ENCODE measurements around the gene ECM2.

- TF ChIP-seq CTCF (IDR thresholded peaks at IDR 0.05; ENCODE audit: insufficient read depth, low read length, poor library complexity, severe bottlenecking) (no peak), EZH2phosphoT487 (conservative IDR thresholded peaks at IDR 0.05; ENCODE audit: low read length) (no peak)
Measured at GRCh38 chr9:92514635-92515034, 21.2 kb downstream of the ECM2 start.

All from SU-DHL-6 (cell line).